GM18520 (cell line): ENCODE results near the gene CSF1.
"Not testable (repeated sequence)": the region's sequence is repeated elsewhere in the genome, so short reads cannot be mapped to it uniquely, and the experiment has no call there.

ENCODE experiments used
- ATAC-seq: cut with Tn5 transposase; IDR thresholded peaks from one replicate; pipeline ENCODE4 v1.9.1; 2021; ENCODE audit not compliant: unreplicated experiment

CSF1 gene

DNA sequence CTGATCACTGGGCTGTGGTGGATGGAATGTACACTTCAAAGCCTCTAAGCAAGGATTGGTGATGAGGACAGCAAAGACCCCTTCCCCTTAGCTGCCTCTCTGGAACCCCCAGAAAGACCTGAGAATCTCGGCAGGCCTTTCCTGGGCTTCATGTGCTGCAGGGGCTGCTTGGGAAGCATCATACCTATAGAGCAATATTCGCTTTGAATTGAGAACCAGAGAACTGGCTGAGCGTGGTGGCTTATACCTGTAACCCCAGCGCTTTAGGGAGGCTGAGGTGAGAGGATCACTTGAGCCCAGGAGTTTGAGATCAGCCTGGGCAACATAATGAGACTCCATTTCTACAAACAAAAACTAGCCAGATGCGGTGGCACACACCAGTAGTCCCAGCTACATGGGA lies 22.0 kb downstream of the CSF1 start:
- no peak for ATAC-seq

DNA sequence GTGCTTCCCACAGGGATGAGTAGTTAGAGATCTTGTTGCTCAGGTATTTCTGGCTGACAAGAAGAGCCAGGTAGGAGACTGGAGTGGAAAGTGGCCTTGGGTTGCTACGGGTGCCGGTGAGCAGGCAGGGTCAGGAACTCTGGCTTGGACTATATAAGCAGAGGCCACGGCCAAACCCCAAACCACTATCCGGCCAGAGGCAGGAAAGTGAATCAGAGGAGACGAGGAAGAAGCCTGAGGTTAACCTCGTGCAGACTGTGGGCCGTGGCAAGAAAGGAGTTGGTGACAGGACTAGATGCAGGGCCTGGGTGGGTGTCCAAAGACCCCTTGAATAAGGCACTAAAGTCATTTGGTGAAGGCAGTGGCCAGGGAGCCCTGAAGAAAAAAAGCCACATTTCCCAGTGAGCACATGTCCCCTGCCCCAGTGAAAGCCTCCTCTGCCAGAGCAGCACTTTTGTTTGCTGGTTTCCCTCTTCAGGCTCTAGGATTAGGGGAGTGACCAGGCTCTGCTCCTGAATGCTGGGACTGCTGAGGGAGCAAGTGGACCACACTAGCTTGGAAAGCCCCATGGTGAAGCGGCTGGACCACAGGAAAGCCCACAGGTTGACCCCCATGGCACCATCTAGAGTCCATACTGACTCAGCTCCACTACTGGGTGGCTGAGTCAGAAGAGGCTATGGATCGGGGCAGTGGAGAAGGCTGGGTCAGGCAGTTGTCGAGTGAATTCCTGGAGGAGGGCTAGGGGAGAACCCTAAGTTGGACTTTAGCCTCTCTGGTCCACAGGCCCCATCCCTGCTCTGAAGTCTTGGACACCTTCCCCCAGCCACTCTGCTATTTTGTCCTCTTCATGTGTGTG lies 23.4 kb downstream of the CSF1 start:
- ATAC-seq = no peak

DNA sequence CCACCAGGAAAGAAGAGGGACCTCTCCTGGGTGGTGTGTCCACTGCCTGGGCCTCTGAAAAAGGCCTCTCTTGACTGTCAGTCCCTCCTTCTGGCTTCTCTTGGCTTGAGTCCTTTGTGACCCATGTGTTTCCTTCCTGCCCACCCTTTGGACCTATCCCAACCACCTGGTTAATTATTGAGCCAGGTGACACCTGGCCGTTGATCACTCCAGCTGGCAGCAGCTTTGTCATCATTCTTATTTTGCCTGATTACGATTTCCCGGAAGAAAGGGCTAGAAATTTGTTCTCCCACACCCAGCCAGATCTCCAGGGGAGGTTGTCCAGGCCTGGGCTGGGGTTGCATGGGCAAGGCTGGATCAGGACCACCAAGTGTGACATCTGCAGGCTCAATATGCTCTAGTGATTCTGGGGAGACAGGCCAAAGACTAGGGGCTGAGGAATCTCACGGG lies 24.8 kb downstream of the CSF1 start:
- ATAC-seq = no peak

DNA sequence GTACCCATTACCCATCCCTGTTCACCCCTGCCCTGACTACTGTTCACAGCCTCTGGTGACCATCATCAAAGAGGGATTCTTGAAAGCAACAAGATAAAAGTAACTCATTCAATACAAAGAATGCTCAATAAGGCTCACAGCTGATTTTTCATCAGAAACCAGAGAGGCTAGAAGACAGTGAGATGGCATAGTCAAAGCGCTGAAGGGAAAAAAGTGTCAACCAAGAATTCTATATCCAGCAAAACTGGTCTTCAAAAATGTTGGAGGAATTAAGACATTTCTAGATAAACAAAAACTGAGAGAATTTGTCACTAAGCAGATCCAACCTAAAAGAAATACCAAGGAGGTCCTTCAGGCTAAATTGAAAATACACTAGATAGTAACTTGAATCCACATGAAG lies 27.1 kb downstream of the CSF1 start:
- ATAC-seq = no peak

DNA sequence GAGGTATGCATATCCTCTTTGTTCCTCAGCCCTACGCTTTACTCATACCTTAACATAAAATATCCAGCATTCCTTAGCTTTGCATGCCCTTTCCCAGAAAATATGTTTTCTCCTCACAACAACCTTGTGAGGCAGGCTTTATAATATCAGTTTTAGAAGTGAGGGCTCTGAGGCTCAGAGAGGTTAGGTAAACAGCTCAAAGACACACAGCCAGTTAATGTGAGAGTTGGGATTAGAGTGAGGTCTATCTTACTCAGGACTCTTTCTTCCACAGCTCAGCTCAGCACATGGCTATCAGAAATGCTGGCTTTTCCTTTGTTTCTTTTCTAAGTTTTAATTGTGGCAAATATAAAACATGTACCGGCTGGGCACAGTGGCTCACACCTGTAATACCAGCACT lies 27.9 kb downstream of the CSF1 start:
- no peak for ATAC-seq

DNA sequence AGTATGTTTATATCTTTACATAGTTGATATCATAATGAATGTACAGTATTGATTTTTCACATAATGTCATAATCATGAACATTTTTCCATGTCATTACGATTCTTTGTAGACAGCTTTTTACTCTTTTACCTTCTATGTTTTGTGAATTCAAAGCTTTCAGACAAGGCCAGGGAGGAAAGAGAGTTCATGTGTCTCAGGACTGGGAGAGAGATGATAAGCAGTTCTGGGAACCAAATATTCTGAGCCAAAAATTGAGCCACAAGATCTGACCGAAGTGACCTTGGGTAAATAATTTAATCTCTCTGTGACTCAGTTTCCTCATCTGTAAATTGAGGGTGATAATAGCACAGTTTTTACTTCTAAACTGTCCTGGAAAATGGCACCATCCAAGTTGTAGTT lies 31.8 kb downstream of the CSF1 start:
- ATAC-seq = no peak

DNA sequence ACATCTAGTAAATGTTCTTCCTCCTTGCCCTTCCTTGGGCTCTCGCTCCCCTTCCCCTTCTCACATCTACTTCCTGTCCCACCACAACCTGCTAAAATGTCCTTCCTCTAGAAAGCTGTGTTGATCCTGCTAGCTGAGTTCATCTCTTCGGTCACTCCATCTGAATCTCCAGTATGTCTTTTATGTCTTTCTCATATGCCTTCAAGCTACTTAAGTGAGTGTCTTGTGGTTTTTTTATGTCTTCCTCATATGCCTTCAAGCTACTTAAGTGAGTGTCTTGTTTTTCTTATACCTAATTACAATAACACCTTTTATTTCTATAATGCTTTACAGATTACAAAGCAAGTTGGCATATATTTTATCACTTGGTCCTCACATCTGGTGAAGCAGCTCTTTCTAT lies 33.9 kb downstream of the CSF1 start:
- ATAC-seq = no peak

DNA sequence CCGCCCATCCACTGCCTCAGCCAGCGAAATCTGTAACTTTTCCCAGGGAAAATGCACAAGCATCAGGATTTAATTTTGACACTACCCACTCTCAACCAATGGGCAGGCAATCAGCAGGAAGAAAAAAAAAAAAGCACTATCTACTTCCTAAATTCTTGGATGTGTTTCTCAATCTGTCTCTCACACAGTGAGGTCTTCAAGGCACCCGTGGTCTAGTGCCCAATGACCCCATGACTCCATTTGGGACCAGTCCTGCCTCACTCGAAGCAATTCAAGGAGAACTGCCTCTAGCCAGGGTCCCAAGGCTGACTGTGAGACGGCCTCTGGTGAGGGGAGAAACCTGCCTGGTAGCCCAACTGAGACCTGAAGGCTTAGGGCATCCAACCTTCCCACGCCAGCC lies 35.9 kb downstream of the CSF1 start:
- no peak for ATAC-seq

DNA sequence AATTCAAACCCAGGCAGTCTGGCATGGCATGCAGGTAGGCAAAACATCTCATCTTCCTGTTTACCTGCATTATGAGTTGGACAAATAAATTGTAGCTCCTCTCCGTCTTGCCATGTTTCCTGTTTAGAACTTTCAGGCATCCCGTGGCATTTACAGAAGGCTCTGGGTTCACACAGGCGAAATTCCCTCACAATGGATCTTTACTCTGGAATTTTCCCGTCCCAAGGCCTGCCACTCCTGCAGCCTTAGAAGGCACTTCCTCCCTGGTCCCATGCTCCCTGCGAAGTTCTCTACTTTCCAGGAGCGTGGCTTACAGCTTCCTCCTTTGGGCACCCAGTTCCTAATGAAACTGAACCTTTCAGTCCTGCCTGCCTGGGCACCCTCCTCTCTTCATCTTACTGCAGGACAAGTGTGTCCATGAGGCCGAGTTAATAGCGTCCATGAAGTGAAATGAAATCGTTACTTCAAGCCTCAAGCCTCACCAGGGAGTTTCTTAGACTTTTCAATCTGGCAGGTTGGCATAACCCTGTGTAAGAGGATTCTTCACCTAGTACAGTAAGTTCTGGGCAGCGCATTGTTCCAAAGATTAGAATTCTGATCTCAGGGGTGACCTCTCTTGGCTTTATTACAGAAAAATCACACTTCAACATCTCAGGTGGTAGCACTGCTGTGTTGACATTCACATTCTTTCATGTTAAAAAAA lies 37.1 kb downstream of the CSF1 start:
- ATAC-seq = no peak

DNA sequence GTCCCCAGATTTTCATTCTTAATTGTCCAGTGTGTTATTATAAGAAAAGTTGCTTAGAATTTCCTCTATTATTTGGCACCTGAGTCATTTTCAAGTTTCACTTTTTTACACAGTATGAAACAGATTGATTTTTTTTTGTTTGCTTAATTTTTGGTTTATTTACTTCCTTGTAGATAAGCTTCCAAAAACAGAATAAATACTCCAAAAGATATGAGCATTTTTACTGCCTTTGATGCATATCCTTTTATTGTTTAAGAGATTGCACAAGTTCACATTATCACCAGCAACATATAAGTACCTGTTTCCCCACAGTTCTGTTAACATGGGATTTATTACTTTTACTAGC lies 37.6 kb downstream of the CSF1 start:
- ATAC-seq = no peak

DNA sequence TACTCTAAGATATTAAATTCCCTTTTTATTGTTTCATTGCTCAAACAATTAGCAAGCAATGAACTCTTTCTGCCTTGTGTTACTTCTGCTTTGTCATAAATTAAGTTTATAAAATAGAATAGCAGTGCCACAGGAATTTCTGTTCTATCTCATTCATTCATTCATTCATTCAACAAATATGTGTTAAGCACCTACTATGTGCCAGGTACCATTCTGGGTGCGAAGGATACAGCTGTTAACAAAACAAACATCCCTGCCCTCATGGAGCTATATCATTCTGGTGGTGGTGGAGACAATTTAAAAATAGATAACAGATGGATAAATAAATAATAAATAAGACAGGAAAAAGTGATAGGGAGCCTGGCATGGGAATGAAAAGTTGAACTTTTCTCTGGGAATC lies 39.4 kb downstream of the CSF1 start:
- ATAC-seq = no peak

DNA sequence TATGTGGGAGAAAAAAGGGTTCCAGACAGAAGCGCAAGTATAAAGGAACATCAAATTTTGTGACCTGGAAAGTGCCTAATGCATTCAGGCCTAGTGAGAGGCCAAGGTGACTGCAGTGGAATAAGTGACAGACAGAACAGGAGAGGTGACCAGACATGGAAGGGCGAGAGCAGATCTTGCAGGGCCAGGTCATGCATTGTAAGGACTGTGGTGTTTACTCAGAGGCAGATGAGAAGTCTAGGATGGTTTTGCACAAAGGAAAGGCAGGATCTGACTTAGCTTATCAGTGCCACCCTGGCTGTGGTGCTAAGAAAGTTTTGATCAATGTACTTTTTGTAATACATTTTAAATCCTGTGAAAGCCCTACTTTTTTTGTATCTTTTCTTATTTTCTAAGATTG lies 39.9 kb downstream of the CSF1 start:
- ATAC-seq = no peak

DNA sequence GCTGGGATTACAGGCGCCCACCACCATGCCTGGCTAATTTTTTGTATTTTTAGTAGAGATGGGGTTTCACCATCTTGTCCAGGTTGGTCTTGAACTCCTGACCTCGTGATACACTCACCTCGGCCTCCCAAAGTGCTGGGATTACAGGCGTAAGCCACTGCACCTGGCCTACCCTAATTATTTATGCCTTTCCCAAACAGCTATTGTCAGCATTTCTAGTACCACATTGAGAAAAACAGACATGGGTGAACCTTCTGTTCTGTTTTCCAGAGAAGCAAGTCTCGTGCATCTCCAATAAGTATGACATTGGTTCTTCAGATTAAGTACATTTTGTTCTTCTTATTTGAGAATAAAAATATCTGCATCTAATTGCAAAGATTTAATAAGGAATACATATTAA lies 40.9 kb downstream of the CSF1 start:
- ATAC-seq = not testable (repeated sequence)

DNA sequence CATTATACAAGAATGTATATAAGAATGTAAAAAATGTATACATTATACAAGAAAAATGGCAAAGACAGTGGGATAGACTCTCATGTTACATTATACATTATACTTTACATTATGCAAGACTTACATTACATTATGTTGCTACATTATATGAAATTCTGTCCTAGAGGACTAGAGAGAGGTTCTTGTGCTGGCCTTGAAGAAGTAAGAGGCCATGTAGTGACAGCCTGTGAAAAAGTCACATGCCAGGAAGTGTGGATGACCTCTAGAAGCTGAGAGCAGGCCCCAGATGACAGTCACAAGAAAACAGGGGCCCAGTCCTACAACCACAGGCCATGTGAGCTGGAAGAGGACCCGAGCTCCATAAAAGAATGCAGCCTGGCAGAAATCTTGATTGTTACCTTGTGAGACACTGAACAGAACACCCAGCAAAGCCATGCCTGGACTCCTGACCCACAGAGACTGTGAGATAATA lies 43.4 kb downstream of the CSF1 start:
- ATAC-seq = no peak

DNA sequence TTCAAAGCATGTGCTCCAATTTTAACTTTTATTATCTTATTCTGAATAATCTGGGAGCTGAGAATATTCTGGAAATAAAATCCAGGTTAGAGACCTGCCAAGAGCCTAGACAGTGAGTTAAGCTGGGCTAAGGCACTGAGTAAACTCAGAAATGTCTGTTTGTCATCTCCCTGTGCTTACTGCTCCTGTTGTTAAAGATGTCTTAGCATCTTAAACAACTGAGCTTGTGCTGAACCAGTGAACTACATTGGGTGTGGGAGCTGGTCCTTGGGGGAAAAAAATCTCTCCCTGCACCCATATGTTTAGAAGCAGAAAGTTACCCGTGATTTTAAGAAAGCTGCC lies 49.0 kb downstream of the CSF1 start:
- no peak for ATAC-seq

DNA sequence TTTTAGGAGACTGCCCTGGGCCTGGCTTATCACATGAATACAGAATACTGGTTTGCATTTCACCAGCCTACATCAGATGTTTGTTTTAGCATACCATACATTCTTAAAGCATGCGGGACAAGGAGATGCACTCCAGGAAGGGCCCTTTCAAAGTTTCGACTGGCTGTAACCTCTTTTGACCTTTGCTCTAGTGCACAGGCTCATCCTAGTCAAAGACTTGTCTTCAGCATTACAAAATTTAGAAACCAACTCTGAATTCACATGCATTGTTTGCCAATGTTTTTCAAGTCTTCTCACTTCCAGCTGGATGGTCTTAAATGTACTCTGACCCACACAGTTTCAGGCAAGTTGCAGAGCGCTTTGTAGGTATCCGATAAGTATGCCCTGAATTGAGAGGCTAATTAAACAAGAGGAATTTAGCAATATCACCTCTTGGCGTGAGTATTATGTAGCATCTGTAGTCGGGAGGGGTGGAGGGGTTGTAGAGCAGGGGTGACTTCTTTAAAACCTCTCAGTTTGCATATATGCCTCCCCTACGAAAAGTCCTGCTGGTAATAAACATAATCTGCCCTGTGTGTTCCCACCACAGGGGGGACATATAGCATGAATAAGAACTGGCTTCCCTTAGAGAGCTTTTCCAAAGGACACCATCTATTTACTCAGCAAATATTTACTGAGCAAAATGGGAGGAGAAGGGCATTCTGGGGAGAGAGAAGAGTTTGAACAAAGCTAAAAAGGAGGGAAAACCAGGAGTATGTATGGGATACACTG lies 49.5 kb downstream of the CSF1 start:
- no peak for ATAC-seq

DNA sequence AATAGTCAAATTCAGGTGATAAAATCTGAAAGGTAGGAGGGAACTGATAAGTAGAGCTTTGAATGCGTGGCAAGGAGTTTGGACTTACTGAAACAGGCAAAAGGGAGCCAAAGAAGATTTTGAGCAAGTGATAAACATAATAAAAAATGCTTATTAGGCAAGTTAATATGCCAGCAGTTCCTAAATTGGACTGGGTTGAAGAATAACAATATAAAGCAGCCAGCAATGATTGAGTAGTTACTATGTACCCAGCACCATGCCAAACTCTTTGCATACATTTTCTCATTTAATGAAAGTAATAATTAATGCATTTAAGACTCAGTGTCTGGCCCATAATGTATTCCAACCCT lies 50.1 kb downstream of the CSF1 start:
- no peak for ATAC-seq

DNA sequence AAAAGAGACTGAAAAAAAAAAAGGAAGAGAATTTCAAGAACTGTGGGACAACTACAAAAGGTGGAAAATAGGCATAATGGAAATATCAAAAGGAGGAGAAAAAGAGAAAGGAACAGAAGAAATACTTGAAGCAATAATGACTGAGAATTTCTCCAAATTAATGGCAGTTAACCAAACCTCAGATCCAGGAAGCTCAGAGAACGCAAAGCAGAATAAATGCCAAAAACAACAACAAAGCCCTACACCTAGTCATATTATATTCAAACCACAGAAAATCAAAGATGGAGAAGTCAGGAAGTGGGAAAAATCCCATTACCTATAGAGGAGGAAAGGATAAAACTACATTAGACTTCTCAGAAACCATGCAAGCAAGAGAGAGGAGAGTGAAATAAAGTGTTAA lies 53.2 kb downstream of the CSF1 start:
- no peak for ATAC-seq

DNA sequence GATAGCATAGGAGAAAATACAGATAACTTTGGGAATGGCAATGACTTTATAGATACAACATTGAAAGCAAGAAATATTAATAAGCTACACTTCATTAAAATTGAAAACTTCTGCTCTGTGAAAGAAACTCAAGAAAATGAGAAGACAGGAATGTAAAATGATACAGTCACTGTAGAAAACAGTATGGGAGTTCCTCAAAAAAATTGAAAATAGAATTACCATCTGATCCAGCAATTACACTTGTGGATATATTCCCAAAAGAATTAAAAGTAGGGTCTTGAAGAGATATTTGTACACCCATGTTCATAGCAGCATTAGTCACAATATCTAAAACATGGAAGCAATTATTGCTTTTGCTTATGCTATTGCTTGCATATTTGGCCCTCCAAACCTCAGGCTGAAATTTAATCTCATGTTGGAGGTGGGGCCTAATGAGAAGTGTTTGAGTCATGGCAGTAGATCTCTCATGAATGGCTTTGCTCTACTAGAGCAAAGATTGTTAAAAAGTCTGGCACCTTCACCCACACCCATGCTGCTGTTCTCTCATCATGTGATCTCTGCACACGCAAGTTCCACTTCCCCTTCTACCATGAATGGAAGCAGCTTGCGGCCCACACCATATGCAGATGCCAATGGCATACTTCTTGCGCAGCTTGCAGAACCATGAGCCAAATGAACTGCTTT lies 58.6 kb downstream of the CSF1 start:
- no peak for ATAC-seq

DNA sequence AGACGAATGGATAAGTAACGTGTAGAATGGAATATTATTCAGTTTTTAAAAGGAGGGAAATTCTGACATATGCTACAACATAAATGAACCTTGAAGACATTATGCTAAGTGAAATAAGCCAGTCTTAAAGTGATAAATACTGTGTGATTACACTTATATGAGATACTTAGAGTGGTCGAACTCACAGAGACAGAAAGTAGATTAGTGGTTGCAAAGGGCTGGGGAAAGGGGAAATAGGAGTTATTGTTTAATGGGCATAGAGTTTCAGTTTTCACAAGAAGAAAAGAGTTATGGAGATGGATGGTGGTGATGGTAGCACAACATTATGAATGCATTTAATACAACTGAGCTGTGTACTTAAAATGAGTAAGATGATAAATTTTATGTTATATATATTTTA lies 59.3 kb downstream of the CSF1 start:
- ATAC-seq = no peak

DNA sequence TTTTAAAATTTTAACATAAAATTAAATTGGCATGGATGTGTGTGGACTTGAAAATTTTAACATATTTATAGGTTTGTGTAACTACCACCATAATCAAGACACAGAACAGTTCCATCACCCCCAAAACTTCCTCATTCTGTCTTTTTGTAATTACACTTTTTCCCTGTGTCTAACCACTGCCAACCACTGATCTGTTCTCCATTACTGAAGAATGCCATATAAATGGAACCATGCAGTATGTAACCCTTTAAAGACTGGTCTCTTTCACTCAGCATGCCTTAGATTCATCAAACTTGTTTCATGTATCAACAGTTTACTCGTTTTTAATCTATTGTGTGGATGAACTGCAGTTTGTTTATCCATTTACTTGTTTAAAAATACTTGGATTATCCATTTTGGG lies 60.9 kb downstream of the CSF1 start:
- no peak for ATAC-seq
